GM06990 (cell line): ENCODE data around the gene TBC1D13.

Experiments
- DNase-seq: peaks from one replicate; pipeline ENCODE4 v3.0.0-alpha.2; 2011; ENCODE audit not compliant: insufficient read length; ENCODE audit errors: extremely low read depth
- H3K27me3 ChIP-seq: replicated peaks from 2 replicates; pipeline ENCODE4 v1.6.0; 2011; ENCODE audit warnings: low read length; ENCODE audit not compliant: control insufficient read depth, insufficient read depth
- H3K36me3 ChIP-seq: 2 replicates; pipeline ENCODE4 v1.5.1; 2011; ENCODE audit warnings: low read length; ENCODE audit not compliant: control insufficient read depth, insufficient read depth
- H3K4me3 ChIP-seq: replicated peaks from 2 replicates; pipeline ENCODE4 v1.5.1; 2011; ENCODE audit warnings: low read depth, mild to moderate bottlenecking, control low read depth, low read length
- CTCF ChIP-seq: IDR thresholded peaks from 2 replicates; pipeline ENCODE4 v1.5.1; 2011; ENCODE audit warnings: low read length, control low read depth, mild to moderate bottlenecking, inconsistent platforms; ENCODE audit not compliant: insufficient read depth, poor library complexity, severe bottlenecking

The TBC1D13 gene

GRCh38 chr9:128820665-128821583, 33.9 kb downstream of the TBC1D13 start:
- TF ChIP-seq CTCF, result no peak
- no peak overlapping the region for H3K4me3 ChIP-seq
- DNase-seq, result no peak
- no peaks in the 10 kb centered on the region for H3K27me3 ChIP-seq
- H3K36me3 ChIP-seq, result peaks cover 31% of the 10 kb centered on the region

GRCh38 chr9:128821584-128822406, 34.7 kb downstream of the TBC1D13 start:
- DNase-seq, result no peak
- H3K36me3 ChIP-seq, result peaks cover 35% of the 10 kb centered on the region
- no peaks in the 10 kb centered on the region for H3K27me3 ChIP-seq
- no peak overlapping the region for H3K4me3 ChIP-seq
- no peak for TF ChIP-seq CTCF

GRCh38 chr9:128822407-128823042, 35.5 kb downstream of the TBC1D13 start:
- Histone ChIP-seq H3K36me3 (peaks cover 37% of the 10 kb centered on the region), H3K4me3 (no peak overlapping the region), H3K27me3 (no peaks in the 10 kb centered on the region)
- no peak for TF ChIP-seq CTCF
- no peak for DNase-seq

- Histone ChIP-seq H3K4me3 (no peak overlapping the region), H3K36me3 (peaks cover 37% of the 10 kb centered on the region), H3K27me3 (no peaks in the 10 kb centered on the region)
- no peak for DNase-seq
- TF ChIP-seq CTCF, result no peak
Measured at GRCh38 chr9:128823362-128823902, 36.4 kb downstream of the TBC1D13 start.

- no peak for TF ChIP-seq CTCF
- H3K4me3 ChIP-seq, result no peak overlapping the region
- no peaks in the 10 kb centered on the region for H3K27me3 ChIP-seq
- H3K36me3 ChIP-seq, result peaks cover 37% of the 10 kb centered on the region
- DNase-seq, result no peak
Measured at GRCh38 chr9:128823903-128824406, 36.9 kb downstream of the TBC1D13 start.
